CD4-positive, alpha-beta T cell treated with Interleukin-17A for 1 hour (primary cell): ENCODE measurements around the gene OR5T3.
"Not testable (repeated sequence)": the region's sequence is repeated elsewhere in the genome, so short reads cannot be mapped to it uniquely, and the experiment has no call there.

ENCODE experiments used
- DNase-seq: peaks from one replicate; pipeline ENCODE4 v3.0.0-alpha.2; 2020

OR5T3 gene

DNA sequence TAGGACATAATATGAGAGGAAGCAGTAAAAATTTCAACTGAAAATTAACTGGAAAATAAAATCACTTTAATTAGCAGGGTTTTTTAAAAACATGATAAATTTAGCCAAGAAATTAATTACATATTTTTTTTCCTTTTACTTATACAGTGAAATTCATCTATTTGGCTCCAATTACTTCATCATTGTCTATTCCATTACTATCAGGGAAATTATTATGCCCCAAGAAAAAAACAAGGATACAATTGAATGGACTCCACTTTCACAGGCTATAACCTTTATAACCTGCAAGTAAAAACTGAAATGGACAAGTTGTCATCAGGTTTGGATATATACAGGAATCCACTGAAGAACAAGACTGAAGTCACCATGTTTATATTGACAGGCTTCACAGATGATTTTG, at the start of gene OR5T3:
Gene OR5T3, plus strand, starts transcription at position 301 of the 400 bp plus-strand sequence. Its CDS starts 0 bp downstream, at position 301.
- DNase-seq: no peak

DNA sequence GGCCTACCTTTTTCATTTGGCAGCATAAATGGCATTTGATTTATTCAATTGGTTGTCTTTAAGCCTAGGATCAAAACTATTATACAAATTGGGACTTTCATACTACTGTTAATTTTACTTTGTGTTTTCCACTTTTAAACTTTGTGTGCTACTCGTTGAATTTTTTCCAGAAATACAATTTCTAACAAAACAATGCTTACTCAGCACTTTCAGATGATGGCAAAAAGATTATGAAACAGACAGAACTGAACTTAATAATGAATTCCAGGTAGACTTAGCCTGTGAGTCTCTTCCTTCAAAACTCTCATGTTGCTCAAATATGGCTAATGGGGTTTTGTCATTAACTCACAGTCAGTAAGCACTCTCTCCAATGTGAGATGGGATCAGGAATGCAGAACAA, 44.3 kb upstream of the OR5T3 start:
- DNase-seq: no peak

DNA sequence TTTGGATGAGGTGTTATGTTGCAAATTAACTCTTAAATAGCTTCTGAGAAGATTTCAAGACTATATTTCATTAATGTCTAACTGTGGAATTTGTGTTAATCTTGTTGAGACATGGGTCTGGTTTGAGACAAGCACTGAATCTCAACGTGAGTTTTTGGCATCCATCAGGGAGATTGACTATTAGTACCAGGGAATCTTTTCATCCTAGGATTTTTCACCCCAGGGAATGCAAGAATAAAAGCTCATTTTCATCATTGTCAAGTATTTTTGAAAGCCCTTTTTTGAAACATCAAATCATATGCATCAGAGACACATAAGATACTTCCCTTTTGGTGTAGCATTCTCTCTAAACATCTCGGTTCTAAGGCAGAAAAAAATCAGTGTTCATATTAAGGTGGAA, 37.5 kb upstream of the OR5T3 start:
- DNase-seq: no peak

DNA sequence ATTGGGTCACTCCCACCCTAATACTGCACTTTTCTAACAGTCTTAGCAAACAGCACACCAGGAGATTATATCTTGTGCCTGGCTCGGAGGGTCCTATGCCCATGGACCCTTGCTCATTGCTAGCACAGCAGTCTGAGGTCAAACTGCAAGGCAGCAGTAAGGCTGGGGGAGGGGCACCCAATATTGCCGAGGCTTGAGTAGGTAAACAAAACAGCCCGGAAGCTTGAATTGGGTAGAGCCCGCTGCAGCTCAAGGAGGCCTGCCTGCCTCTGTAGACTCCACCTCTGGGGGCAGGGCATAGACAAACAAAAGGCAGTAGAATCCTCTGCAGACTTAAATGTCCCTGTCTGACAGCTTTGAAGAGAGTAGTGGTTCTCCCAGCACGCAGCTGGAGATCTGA, 32.3 kb upstream of the OR5T3 start:
- DNase-seq: not testable (repeated sequence)

DNA sequence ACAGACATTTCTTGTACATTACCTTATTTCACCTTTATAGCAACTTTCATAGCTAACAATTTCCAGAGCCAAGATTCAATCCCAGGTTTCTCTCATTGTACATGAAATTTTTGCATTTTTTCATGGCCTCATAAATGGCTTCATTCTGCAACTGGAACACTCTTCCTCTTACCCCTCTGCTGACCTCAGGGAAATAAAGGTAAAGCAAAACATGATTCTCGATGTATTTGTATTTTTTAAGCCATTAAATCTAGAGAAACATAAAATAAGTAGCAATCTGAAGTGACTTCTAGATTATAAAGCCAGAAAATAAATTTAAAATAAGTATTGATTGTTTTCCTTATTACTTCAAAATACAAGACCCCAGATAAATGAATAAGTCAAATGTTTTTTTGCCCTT, 17.9 kb upstream of the OR5T3 start, which contains the start of gene OR5T2:
Gene OR5T2, minus strand, starts transcription at position 101 of the 400 bp plus-strand sequence. CDS start 1,193 bp downstream, outside the sequence.
- DNase-seq: no peak

DNA sequence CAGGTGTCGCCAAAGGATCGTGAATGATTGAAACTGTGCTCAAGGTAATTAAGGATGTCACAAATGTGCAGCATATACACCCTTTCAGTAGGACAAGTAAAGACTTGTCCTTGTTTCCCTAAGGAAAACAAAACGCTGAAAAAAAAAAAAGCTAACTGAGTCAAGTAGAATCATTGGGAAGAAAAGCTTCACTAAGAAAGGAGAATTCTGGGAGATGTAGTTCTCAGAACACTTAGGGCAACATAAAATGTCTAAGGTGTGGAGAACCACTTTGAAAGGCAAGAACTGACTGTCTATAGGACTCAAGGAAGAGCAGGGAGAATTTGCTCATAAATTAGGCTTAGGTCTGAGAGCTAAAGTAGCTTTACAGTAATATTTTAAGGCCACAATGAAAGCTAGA, 19.0 kb downstream of the OR5T3 start:
- DNase-seq: no peak

DNA sequence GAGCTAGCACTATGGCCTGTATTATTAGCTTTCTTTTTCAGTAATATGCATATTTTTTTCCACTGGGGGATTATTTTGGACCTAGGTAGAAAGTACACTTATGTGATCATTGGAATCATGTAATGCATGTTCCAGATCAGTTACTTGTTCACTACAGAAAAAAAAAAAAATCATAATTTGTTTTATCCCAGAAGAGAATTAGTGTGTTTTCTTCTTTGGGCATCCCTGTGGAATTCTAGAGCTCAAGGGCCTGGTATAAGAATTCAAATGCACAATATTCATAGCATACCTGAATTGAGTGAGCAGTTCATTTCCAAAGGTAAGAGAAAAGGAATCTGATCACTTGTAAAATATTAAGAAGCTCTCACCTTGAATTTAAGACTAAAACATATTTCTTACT, 21.8 kb downstream of the OR5T3 start, which contains the start of gene OR5T1:
Gene OR5T1, plus strand, starts transcription at position 301 of the 400 bp plus-strand sequence. CDS start 1,485 bp downstream, outside the sequence.
- no peak for DNase-seq

DNA sequence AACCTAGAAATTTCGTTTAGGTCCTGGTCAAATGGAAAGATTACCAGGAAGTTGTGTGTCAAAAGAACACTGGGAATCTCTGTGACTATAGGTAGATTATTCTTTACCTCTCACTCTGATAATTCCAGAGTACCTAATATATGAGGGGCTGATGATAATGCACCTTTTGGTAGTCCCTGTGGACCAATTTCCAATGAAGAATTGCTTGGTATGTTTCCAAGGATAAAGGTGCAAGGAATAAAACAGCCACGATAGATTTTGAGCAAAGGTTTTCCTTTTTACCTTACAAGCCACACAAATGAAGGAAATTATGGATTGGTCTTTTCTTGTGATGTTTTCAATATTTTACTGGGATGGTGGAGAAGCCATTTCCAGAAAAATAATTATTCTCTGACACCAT, 40.1 kb downstream of the OR5T3 start, which contains the start of gene OR8H1:
Gene OR8H1, minus strand, starts transcription at position 101 of the 400 bp plus-strand sequence. CDS start 1,192 bp downstream, outside the sequence.
- DNase-seq: no peak

DNA sequence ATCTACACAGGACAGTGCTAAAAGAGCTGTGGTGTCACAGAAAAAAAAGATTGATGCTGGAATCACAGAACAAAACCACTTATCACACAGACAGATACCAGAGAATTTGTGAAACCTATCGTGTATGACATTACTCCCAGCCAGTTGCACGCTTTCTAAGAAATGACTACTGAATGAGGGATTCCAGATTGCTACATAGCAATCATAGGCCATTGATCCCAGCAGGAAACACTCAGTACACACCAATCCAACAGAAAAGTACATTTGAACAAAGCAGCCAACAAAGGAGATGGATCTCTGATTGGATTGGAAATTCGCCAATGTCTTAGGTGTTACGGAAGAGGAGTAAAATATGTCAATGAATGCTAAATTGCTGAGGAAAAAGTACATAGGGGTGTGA, 44.8 kb downstream of the OR5T3 start:
- no peak for DNase-seq
